ENCODE results near the gene FBXO22.
"Not testable (repeated sequence)": the region's sequence is repeated elsewhere in the genome, so short reads cannot be mapped to it uniquely, and the experiment has no call there.

Gene FBXO22

DNA sequence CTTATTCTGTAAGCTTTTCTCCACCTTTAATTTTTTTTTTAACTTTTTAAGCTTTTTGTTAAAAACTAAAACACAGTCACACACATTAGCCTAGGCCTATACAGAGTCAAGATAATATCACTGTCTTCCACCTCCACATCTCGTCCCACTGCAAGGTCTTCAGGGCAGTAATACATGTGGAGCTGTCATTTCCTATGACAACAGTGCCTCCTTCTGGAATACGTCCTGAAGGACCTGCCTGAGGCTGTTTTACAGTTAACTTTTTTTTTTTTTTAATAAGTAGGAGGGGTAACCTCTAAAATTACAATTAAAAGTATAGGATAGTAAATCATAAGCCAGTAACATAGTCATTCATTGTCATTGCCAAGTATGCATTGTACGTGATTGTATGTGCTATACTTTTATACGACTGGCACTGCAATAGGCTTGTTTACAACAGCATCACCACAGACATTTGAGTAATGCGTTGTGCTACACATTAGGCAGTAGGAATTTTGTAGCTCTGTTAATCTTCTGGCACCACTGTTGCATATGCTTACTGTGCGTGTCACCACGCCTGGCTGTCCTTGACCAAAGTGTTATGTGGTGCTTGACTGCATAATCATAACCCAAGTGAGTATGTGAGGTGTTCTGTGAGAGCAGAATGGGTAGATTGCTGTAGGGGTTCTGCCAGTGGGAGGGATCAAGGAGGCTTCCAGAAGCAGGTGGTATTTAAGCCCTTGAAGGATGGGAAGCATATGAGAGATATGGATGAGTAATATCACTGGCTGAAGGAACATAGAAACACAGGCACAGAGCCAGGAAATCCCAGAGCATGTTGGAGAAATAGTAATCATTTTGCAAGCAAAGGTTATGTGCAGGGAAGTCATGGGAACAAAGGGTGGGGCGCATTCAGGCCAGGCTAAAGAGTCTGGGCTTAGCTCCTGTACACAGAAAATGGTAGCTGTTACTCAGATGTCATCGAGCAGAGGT is 18.3 kb downstream of the FBXO22 start:
- DNase-seq: no peak

DNA sequence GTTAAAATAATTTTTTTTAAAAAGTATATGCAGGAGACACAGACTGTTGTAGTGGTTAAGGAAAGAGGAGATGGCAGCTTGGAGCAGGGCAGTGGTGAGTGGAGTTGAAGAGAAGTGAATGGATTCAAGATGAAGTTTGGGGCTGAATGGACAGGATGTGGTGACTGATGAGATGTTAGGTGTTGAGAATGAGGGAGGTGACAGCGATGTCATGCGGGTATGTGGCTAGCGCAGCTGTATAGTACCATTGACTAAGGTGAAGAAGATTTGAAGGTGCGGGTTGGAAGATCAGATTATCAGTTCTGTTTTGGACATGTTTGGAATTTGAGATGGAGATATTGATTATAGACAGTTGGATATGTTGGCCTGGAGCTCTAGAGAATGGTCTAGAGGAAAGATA is 20.1 kb downstream of the FBXO22 start:
- no peak for DNase-seq

DNA sequence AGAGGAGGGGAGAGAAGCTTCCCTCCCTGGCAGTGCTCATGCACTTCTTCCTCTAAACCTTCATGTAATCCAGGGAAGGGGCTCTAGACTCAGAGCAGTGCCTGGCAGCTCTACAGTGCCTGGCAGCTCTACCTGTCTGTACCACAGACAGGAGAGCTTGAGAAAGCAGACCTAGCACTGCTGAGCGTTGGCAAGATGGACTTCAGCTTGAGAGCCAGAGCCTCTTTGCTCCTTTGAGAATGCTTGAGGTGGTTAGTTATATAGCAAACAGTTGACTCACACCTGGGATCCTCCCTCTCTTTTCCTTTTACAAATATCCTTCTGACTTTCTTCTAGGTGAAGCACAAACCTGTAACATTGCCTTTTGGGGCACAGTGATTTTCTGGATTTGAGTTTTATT is 20.9 kb downstream of the FBXO22 start:
- DNase-seq: no peak

DNA sequence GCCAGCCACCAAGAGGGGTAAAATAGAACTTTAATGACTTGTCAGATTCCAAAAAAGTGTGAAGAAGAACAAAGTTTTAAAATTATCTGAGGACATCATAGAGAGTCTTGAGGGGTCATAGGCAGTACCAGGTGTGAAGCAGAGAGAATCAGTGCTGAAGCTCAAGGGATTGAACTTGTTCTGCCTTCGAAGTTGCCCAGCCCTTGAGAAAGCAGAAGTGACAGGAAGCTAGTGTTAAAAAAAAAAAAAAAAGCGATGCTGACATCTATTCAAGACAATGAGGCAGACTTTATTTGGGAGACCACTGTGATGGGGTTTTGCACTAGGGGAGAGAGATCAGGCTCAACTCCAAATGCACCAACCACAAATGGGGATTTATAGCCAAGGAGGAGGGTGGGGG is 21.8 kb downstream of the FBXO22 start:
- DNase-seq: no peak

DNA sequence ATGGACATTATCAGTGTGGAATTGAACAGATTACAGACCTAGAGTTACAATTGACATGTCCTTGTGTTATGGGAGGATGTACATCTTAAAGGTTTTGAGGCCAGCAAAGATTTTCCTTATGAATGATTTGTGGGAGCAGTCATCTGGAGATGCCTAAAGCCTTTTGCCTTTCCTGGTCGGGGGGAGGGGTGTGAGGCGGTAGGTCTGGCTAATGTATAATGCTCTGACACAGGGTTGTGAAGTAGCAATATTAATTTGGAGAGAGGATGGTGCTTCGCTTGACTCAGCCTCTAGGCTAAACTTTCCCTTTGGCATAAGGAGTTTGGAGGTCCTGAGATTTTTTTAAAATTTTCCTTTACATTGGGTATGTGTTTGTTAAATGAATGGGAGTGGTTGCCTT is 23.3 kb downstream of the FBXO22 start:
- no peak for DNase-seq

DNA sequence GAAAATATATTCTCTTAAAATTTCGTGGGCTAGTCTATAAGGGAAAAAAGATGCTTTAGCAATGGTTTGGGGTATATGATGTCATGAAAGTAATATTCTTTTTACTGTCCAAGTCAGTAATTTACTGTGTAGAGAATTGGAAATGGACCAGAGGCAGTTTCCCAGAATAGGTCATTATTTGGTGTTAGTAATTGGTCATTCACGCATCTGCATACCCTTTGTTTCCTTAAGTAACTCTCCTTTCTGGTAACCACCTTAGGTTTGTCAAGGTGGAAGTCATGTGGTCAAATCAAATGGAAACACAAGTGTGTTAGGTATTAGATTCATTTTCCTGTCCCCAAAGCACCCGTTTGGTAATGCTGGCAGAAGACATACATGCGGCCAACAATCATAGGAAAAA is 23.9 kb downstream of the FBXO22 start:
- DNase-seq: no peak

DNA sequence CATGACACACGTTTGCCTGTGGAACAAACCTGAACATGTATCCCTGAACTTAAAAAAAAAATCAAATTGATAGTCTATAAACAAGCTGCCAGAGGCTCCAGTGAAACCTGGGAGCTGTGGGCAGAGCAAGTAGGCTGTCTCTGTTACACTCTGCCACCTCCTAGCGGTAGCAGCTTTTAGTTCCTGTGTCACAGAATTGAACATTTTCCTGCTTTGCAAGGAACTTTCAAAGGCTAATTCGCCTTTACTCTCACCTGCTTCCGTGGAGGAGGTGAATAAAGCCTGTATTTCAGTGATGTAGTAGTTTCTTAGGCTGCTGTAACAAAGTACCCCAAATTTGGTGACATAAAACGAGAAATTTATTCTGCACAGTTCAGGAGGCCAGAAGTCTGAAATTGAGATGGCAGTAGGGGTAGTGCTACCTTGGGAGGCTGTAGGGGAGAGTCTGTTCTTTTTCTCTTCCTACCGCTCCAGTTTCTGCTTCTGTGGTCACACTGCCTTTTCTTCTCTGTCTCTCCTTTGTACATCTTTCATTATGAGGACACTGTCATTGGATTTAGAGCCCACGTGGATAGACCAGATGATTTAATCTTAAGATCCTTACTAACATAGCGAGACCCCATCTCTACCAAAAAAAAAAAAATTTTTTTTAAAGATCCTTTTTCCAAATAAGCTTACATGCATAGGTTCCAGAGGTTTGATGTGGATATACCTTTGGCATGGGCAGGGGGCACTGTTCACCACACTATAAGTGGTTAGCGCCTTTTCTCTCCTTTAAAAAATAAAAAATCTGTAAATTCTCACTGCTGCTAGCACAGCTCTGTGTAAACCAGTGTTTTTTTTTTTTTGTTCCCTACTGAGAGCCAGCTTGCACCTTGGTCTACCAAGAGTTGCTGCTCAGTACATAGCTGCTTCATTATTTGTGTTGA is 25.3 kb downstream of the FBXO22 start:
- no peak for DNase-seq

DNA sequence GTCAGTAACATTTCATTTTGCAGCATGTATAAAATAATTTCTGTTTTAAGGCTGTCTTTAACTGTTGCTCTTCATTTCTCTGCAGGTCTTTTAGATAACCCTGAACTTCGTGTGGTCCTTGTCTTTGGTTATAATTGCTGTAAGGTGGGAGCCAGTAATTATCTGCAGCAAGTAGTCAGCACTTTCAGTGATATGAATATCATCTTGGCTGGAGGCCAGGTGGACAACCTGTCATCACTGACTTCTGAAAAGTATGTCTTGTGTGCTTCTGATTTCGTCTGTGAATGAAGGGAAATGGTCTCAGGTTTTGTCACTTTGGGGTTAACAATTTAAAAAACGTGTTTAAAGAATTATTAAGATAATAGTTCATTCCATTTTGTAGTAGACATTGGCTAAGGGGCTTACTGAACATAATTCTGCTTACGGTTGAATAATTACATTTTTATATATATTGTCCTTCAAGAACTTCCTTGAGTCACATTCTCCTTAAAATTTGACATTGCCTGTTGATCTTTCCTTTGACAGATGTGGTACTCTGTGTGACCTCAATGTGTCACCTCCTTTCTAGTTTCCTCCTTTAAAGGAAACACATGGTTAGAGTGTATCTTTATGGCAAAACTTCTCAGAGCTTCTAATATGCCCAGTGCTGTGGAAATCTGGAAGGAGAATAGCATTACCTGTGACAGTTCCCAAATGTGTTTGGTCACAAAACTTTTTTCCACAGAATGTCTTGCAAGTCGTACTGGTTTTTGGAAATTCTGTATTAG is 26.3 kb downstream of the FBXO22 start:
- no peak for DNase-seq

DNA sequence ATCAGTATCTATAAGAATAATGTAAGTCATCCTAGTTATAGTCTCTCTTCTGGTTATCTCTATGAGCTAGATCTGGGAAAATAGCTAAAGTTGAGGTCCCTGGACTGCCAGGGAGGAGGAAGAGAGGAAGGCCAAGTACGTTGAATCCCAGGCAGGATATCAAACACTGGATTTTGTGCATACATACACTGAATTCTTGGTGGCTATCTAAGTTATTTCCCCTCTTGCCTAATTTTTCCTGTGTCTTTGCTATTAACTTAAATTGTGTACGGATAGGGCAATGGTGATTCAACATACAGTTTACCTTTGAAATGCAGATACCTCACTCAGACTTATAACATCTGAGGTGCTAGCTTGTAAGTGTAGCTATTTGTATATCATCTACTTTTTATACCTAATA is 27.2 kb downstream of the FBXO22 start:
- no peak for DNase-seq

DNA sequence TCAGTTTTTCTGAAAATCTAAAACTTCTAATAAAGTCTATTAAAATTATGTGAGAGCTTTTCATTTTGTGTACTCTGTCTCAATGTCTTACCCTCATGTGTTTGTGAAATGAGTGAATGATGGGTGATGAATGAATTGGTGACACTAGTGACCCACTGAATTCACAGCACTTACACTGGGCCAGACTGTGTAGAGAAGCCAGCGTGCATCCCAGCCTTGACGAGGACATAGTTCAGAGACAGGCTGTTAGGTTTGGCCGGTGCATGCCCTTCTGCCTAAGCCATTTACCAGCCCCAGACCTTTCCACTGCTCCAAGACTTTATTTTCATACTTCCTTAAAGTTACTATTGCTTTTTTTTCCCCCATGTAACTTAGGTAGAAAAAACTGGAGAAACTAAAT is 38.8 kb downstream of the FBXO22 start:
- no peak for DNase-seq

DNA sequence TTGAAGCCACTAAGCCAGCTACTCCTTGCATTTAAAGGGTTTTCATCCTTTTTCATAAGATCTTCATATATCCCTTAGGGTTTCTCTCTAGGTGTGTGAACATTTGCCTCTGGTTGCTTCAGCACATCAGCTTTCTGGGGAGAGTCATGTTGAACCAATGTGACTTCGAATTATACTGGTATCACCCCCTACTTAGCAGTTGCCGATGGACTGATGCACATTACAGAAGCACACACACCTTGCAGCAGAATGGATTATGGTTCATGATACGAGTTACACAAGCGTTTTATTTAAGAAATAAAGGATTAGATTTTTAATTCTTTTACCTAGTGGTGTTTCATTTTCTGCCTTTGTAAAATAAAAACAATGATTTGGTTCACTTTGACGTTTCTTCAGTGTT is 39.6 kb downstream of the FBXO22 start:
- DNase-seq: no peak

DNA sequence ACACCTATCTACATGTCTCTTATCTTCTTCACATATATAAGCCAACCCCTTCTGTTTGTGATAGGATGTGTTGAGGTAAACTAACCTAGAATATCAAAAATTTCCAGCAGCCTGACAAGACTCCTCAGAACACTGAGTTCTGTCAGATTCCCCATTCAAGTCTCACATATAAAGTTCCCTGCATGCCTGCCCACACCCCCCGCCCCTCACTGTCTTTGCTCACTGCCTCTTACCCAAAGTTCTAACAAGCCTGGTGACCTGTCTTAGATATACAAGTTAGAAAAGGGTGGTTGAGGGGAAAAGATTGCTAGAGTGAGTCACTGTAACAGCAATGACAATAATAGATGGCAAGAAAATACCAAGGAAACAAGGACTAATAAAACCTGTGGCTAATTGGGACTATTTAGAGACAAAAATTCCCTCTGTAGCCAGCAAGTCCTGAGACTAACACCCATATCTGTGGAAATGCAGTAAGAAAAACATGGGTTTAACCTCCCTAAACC is 40.1 kb downstream of the FBXO22 start:
- DNase-seq: no peak

DNA sequence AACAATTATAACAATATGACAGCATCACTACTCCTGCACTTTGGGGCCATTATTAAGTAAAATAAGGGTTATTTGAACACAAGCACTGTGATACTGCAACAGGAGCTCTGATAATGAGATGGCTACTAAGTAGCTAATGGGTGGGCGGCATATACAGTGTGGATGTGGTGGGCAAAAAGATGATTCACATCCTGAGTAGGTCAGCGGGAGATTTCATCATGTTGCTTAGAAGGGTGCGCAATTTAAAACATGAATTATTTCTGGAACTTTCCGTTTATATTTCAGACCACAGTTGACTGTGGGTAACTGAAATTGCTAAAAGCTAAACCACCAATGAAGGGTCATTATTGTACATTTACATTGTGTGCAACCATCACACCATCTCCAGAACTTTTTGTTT is 42.3 kb downstream of the FBXO22 start:
- no peak for DNase-seq

DNA sequence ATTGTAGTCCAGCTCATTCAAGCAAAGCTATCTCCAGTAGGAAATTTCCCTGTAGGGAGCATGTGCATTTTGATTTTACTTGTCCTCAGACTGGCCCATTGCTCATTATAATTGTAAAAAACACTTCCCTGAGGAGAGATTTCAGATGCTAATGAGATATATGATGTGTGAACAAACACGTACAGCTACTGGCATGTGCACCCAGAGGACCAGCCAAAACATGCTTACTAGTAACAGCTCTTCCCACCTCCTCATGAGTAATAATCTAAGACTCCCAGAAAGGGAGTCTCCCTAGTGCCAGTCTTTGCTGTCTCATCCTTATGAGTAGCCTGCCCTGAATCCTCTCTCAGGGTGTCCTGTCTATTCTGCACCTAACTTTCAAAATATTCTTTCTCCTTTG is 43.4 kb downstream of the FBXO22 start:
- DNase-seq: no peak

DNA sequence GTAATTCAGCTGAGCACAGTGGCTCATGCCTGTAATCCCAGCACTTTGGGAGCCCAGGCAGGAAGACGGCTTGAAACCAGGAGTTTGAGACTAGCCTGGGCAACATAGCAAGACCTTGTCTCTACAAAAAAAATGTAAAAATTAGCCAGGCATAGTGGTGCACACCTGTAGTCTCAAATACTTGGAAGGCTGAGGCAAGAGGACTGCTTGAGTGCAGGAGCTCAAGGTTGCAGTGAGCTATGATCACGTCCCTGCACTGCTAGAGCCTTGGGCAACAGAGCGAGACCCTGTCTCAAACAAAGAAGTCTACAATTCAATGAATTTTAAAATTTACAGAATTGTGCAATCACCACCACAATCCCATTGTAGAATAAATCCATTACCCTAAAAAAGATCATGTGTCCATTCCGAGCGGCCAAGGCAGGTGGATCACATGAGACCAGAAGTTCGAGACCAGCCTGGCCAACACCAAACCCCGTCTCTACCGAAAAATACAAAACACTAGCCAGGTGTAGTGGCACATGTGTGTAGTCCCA is 45.2 kb downstream of the FBXO22 start:
- DNase-seq: no peak

DNA sequence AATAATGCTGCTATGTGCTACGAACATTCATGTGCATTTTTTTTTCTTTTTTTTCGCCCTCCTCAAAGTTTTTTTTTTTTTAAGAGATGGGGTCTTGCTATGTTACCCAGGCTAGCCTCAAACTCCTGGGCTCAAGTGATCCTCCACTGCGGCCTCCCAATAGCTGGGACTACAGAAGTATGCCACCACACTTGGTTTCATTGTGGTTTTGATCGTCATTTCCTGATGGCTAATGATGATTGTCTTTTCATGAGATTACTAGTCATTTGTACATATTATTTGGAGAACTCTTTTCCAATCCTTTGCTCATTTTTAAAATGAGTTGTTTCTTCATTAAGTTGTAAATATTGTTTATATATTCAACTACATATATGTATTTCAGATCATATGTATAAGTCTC is 48.8 kb downstream of the FBXO22 start:
- DNase-seq: no peak

DNA sequence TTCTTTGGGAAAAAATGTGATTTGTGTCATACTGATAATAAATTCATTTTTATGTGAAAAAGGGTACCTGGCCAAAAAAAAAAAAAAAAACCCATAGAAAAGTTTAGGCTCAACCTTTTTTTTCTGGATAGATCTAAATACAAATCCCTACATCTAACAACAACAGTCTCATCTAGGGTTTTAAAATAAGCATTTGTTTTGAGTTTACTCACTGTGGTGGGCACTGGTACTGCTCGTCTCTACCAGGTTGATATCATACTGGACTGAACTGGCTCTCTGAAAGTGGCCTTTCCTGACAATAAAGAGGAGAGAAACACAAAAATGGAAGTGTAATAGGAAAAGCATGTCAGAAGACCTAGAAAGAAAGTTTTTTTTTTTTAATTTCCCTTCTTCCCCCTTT is 52.0 kb downstream of the FBXO22 start:
- no peak for DNase-seq

DNA sequence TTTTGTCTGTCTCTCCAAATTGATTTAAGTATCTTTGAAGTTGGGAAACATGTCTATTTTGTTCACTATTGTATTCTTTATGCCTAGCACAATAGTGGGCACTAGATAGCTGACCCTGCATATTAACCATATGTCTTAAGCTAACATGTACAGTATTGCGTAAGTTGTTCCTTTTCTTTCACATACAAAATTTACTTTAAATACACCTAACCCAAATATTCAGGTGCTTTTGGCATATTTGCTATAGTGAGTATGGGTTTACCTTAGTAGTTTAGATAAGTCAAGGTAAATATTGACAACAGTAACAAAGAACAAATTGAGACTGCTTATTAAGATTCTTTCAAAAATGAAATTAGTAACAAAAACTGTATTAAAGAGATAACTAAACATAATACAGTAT is 57.7 kb downstream of the FBXO22 start:
- DNase-seq: no peak

DNA sequence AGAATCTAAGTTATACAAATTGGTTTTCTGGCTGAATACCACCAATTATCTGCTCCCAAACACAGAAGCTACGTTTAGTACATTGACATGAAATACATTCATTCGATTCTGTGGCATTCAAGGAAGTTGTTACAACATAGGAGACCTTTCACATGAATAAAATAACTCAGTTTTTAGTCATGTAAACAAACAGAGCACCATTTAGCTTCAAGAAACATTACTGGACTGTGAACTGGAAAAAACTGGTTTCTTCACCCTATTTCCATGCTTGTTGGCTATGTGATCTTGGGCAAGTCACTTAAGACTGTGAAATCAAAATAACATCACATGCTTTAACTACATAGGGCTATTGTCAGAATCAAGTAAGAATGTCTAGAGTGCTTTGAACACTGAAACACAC is 62.4 kb downstream of the FBXO22 start:
- no peak for DNase-seq

DNA sequence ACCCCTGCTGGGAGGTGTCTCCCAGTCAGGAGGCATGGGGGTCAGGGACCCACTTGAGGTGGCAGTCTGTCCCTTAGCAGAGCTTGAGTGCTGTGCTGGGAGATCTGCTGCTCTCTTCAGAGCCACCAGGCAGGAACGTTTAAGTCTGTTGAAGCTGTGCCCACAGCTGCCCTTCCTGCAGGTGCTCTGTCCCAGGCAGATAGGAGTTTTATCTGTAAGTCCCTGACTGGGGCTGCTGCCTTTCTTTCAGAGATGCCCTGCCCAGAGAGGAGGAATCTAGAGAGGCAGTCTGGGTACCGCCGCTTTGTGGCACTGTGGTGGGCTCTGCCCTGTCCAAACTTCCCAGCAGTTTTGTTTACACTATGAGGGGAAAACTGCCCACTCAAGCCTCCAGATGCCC is 73.1 kb downstream of the FBXO22 start:
- DNase-seq: not testable (repeated sequence)

DNA sequence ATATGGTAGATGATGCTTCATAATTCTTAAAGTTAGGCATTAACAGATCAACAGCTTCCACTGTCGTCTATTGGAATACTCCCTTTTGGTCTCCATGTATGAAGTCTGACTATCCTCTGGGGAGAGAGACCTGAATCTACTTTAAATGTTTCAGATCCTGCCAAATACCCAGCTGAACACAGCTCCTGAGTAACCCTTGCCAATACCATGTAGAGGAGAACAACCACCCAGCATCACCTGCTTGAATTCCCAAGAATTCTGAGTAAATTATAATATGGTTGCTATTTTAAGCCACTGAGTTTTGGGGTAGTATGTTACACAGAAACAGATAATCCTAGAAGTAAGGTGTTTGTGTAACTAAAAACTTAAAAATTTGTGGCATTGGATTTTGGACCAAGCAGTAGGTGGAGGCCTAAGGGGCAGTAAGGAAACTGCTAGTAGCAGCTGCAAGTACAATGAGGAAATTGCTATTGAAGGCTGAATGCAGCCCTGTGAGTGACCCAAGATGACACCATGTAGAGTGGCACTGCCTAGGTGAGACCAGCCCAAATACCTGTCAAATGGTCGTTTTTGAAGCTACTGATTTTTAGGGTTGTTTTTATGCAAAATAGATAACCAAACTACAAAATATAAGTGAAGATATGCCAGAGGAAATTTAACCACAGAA is 77.6 kb downstream of the FBXO22 start:
- no peak for DNase-seq

DNA sequence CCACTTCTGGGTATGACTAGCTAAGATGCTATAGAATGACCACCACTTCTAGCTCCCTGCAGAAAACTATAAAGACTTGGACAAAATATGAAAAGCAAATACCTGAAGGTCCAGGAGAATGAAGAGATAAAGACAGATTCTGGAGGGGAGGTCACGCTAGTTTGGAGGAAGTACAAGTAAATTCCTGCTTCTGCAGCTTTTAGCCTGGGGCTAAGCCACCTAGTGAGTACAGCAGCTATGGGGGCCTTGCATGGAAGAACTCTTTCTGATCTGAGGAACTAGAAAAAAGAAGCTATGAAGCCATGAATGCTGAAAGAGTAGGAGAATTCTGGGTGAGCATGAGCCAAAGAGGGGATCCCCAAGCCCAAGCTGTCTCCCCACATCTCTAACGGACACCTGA is 78.8 kb downstream of the FBXO22 start:
- DNase-seq: no peak

Data from stimulated activated CD8-positive, alpha-beta memory T cell treated with anti-CD3 and anti-CD28 coated beads, Interleukin-4, amount 100 ng/mL, for 48 hours (primary cell).